Measurements from ENCODE around the gene SMO. TPM values are rescaled to one million over a fixed set of nuclear protein-coding genes. Genes with fewer than 3 reads are reported as not detected.

Gene SMO
- total and polyA plus RNA-seq, 9 of the 15 experiments (the other 6 are each of a cell fraction or from before 2014, with no cell fraction given), result 0.05 to 0.13 (median 0.10) TPM; not detected in 5

GRCh38 chr7:129245533-129245932, 57.1 kb downstream of the SMO start:
- BruUV-seq (replicated peaks), result no TSS peak
- Histone ChIP-seq H3K27me3 (ENCODE audit: control insufficient read depth in 2 of 2, insufficient read depth in 2 of 2, low read length in 2 of 2) (no peaks in the 10 kb centered on the region), H4K20me1 (replicated peaks; ENCODE audit: control insufficient read depth, insufficient read depth, low read length) (no peaks in the 10 kb centered on the region), H2AFZ (ENCODE audit: low read depth, low read length) (no peak overlapping the region), H3K9me3 (replicated peaks; ENCODE audit: control insufficient read depth, insufficient read depth, low read depth, low read length) (no peaks in the 10 kb centered on the region), H3K79me2 (ENCODE audit: control insufficient read depth, insufficient read depth, low read length) (no peaks in the 10 kb centered on the region), H3K4me2 (ENCODE audit: insufficient read depth, low read length) (no peak overlapping the region), H3K9ac (ENCODE audit: insufficient read depth in 1 of 2, low read depth in 2 of 2, low read length in 2 of 2) (no peak overlapping the region), H3K4me3 (no peak overlapping the region), H3K9me1 (ENCODE audit: control insufficient read depth, insufficient read depth, low read length) (no peaks in the 10 kb centered on the region), H3K27ac (ENCODE audit: extremely low read depth, low read depth, low read length) (no peak overlapping the region), H3K36me3 (ENCODE audit: control insufficient read depth, insufficient read depth, low read length) (no peaks in the 10 kb centered on the region), H3K4me1 (replicated peaks in 1 of 2; ENCODE audit: control insufficient read depth in 2 of 2, insufficient read depth in 2 of 2, low read length in 2 of 2) (no peaks in the 10 kb centered on the region)
- TF ChIP-seq MCM3 (IDR thresholded peaks at IDR 0.05), result no peak
- 0 out of 2 replicates have a peak, but pooled peaks have one; percentile 8 for TF ChIP-seq ADNP (tag; IDR thresholded peaks at IDR 0.05)
- peak; percentile 33 for TF ChIP-seq RBM25 (IDR thresholded peaks at IDR 0.05; ENCODE audit: low read depth, low read length, severe bottlenecking)
- TF ChIP-seq TGIF2 (CRISPR knock-in tag; IDR thresholded peaks at IDR 0.05), result no peak
- no peak for TF ChIP-seq KLF1 (tag; IDR thresholded peaks at IDR 0.05)
- TF ChIP-seq ZNF146 (CRISPR knock-in tag; IDR thresholded peaks at IDR 0.05; ENCODE audit: unreplicated experiment), result peak; percentile 79
- TF ChIP-seq BCL6 (CRISPR knock-in tag; IDR thresholded peaks at IDR 0.05), result no peak
- no peak for TF ChIP-seq NCOA1 (IDR thresholded peaks at IDR 0.05; ENCODE audit: low read depth)
- TF ChIP-seq SAFB2 (IDR thresholded peaks at IDR 0.05; ENCODE audit: borderline replicate concordance, low read depth, low read length, severe bottlenecking), result no peak
- no peak for TF ChIP-seq MAZ (CRISPR knock-in tag; conservative IDR thresholded peaks at IDR 0.05 in 1 of 2, IDR thresholded peaks at IDR 0.05 in 1 of 2)
- in situ Hi-C loops (cut with MboI), result no loop called here
- DNase-seq (ENCODE audit: extremely low read depth in 1 of 4, low spot score in 3 of 4) (no peak), FAIRE-seq (no peak), ATAC-seq (no peak)
- WGBS (ENCODE audit: insufficient coverage, low coverage, missing lambda C conversion rate), result 36% methylated on average over 3 of the region's 3 CpGs
- intact Hi-C loops (cut with micrococcal nuclease), result no loop called here
- CTCF ChIA-PET (ENCODE audit: low intra/inter-chr PET ratio), result no interaction called here
- POLR2A ChIA-PET, result no interaction called here

Data from K562 (cell line).